K562 (cell line): ENCODE measurements around the gene SUPT5H. TPM values are rescaled to one million over a fixed set of nuclear protein-coding genes. Genes with fewer than 3 reads are reported as not detected.

ENCODE experiments used
- CAMTA2 ChIP-seq: fragments of 250-450 bp; sonication (Bioruptor Pico); conservative IDR thresholded peaks from 2 replicates; pipeline ENCODE4 v1.5.1; 2022
- E2F1 ChIP-seq: sonication (generic); formaldehyde crosslinking; IDR thresholded peaks from 2 replicates; pipeline ENCODE4 v1.8.1; 2023; ENCODE audit warnings: mild to moderate bottlenecking, missing genetic modification reagents, moderate library complexity
- EP400 ChIP-seq: fragments of 450-650 bp; IDR thresholded peaks from 2 replicates; pipeline ENCODE4 v1.6.1; 2017; ENCODE audit warnings: antibody characterized with exemption, mild to moderate bottlenecking, moderate library complexity
- IFI16 ChIP-seq: fragments of 250-450 bp; sonication (Bioruptor Pico); IDR thresholded peaks from 2 replicates; pipeline ENCODE4 v2.1.2; 2022; ENCODE audit warnings: mild to moderate bottlenecking, inconsistent platforms
- IRF2 ChIP-seq: sonication (generic); formaldehyde crosslinking; IDR thresholded peaks from 2 replicates; pipeline ENCODE4 v1.8.1; 2022; ENCODE audit warnings: mild to moderate bottlenecking, missing genetic modification reagents
- MCM2 ChIP-seq: fragments of 450-650 bp; IDR thresholded peaks from 2 replicates; pipeline ENCODE4 v1.6.1; 2017; ENCODE audit warnings: low read depth, mild to moderate bottlenecking
- NR0B1 ChIP-seq: fragments of 450-650 bp; IDR thresholded peaks from one replicate; pipeline ENCODE4 v1.6.1; 2018; ENCODE audit warnings: mild to moderate bottlenecking, moderate library complexity; ENCODE audit not compliant: partially characterized antibody
- SMAD4 ChIP-seq: fragments of 250-450 bp; sonication (Bioruptor Pico); conservative IDR thresholded peaks from 2 replicates; pipeline ENCODE4 v1.8.0; 2021; ENCODE audit warnings: inconsistent platforms, mild to moderate bottlenecking, moderate library complexity
- ZBTB17 ChIP-seq: fragments of 450-650 bp; formaldehyde crosslinking; IDR thresholded peaks from 2 replicates; pipeline ENCODE4 v1.4.0; 2020; ENCODE audit warnings: mild to moderate bottlenecking
- polyA plus RNA-seq, 8 experiments: library from polyadenylated mRNA; depleted of rRNA in 4 of 8; stranded (reverse) in 5 of 8; unstranded in 3 of 8; fragments of >200 nt; fragmentation: Nextera tagmentation in 2 of 8; fragmentation: Illumina TruSeq in 1 of 8; extraction: Ambion mirVana in 2 of 8; extraction: Trizol in 1 of 8; gene quantifications; 2 replicates each; pipeline versions ENCODE4 v1.2.1 to v1.2.3, GENCODE V29; 2011 to 2014; ENCODE audit warnings: inconsistent platforms in 1 of 8, missing spikeins in 1 of 8
- total RNA-seq, 7 experiments: library from RNA; depleted of rRNA in 6 of 7; stranded (reverse); fragments of >200 nt in 6 of 7; fragmentation: Illumina TruSeq in 2 of 7; extraction: Trizol in 2 of 7; gene quantifications; 2 replicates each; pipeline versions ENCODE4 v1.2.1 to v1.2.3, GENCODE V29; 2011 to 2021; ENCODE audit warnings: low replicate concordance in 1 of 7
- TF ChIP-seq, protein P1 (sequence below), 2 experiments: fragments of 450-650 bp in 1 of 2; IDR thresholded peaks; 2 replicates each; pipeline ENCODE4 v1.6.1; 2011 to 2017; ENCODE audit warnings: low read depth in 2 of 2, antibody characterized with exemption in 1 of 2, borderline replicate concordance in 1 of 2, low read length in 1 of 2, mild to moderate bottlenecking in 1 of 2, mixed read lengths in 1 of 2; ENCODE audit not compliant: control insufficient read depth in 1 of 2
- TF ChIP-seq, protein P2 (sequence below): fragments of 450-650 bp; formaldehyde crosslinking; conservative IDR thresholded peaks from 2 replicates; pipeline ENCODE4 v1.4.0; 2022; ENCODE audit warnings: mild to moderate bottlenecking, missing genetic modification characterization
- TF ChIP-seq, protein P3 (sequence below): fragments of 250-450 bp; sonication (Bioruptor Pico); IDR thresholded peaks from 2 replicates; pipeline ENCODE4 v1.8.0; 2022; ENCODE audit warnings: inconsistent platforms, mild to moderate bottlenecking, moderate library complexity, borderline replicate concordance
- TF ChIP-seq, protein P4 (sequence below): fragments of 250-450 bp; sonication (Bioruptor Pico); IDR thresholded peaks from 2 replicates; pipeline ENCODE4 v1.8.0; 2022; ENCODE audit warnings: inconsistent platforms

The SUPT5H gene
- total and polyA plus RNA-seq, 9 of the 15 experiments (the other 6 are each of a cell fraction or from before 2014, with no cell fraction given): 13.3 to 85.9 (median 35.9) TPM

- TF ChIP-seq, protein P1, sequence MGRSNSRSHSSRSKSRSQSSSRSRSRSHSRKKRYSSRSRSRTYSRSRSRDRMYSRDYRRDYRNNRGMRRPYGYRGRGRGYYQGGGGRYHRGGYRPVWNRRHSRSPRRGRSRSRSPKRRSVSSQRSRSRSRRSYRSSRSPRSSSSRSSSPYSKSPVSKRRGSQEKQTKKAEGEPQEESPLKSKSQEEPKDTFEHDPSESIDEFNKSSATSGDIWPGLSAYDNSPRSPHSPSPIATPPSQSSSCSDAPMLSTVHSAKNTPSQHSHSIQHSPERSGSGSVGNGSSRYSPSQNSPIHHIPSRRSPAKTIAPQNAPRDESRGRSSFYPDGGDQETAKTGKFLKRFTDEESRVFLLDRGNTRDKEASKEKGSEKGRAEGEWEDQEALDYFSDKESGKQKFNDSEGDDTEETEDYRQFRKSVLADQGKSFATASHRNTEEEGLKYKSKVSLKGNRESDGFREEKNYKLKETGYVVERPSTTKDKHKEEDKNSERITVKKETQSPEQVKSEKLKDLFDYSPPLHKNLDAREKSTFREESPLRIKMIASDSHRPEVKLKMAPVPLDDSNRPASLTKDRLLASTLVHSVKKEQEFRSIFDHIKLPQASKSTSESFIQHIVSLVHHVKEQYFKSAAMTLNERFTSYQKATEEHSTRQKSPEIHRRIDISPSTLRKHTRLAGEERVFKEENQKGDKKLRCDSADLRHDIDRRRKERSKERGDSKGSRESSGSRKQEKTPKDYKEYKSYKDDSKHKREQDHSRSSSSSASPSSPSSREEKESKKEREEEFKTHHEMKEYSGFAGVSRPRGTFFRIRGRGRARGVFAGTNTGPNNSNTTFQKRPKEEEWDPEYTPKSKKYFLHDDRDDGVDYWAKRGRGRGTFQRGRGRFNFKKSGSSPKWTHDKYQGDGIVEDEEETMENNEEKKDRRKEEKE (IDR thresholded peaks at IDR 0.05; ENCODE audit: borderline replicate concordance in 1 of 2, control insufficient read depth in 1 of 2, low read depth in 2 of 2, low read length in 1 of 2): 0 out of 4 replicates have a peak, but pooled peaks of 1 of the 2 experiments have one; percentile 76
- TF ChIP-seq ZBTB17 (CRISPR knock-in tag) (peak; percentile 63; the same call in 1 of the 2 replicates), IRF2 (CRISPR knock-in tag) (peak; percentile 97), IFI16 (CRISPR knock-in tag) (no peak), CAMTA2 (CRISPR knock-in tag) (no peak), EP400 (peak; percentile 6; the same call in 1 of the 2 replicates), MCM2 (no peak), SMAD4 (CRISPR knock-in tag) (peak; percentile 75), E2F1 (CRISPR knock-in tag) (peak; percentile 99), NR0B1 (no peak)
- TF ChIP-seq, protein P2, sequence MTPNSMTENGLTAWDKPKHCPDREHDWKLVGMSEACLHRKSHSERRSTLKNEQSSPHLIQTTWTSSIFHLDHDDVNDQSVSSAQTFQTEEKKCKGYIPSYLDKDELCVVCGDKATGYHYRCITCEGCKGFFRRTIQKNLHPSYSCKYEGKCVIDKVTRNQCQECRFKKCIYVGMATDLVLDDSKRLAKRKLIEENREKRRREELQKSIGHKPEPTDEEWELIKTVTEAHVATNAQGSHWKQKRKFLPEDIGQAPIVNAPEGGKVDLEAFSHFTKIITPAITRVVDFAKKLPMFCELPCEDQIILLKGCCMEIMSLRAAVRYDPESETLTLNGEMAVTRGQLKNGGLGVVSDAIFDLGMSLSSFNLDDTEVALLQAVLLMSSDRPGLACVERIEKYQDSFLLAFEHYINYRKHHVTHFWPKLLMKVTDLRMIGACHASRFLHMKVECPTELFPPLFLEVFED (CRISPR knock-in tag): no peak
- TF ChIP-seq, protein P3, sequence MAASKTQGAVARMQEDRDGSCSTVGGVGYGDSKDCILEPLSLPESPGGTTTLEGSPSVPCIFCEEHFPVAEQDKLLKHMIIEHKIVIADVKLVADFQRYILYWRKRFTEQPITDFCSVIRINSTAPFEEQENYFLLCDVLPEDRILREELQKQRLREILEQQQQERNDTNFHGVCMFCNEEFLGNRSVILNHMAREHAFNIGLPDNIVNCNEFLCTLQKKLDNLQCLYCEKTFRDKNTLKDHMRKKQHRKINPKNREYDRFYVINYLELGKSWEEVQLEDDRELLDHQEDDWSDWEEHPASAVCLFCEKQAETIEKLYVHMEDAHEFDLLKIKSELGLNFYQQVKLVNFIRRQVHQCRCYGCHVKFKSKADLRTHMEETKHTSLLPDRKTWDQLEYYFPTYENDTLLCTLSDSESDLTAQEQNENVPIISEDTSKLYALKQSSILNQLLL (CRISPR knock-in tag): no peak
- TF ChIP-seq, protein P4, sequence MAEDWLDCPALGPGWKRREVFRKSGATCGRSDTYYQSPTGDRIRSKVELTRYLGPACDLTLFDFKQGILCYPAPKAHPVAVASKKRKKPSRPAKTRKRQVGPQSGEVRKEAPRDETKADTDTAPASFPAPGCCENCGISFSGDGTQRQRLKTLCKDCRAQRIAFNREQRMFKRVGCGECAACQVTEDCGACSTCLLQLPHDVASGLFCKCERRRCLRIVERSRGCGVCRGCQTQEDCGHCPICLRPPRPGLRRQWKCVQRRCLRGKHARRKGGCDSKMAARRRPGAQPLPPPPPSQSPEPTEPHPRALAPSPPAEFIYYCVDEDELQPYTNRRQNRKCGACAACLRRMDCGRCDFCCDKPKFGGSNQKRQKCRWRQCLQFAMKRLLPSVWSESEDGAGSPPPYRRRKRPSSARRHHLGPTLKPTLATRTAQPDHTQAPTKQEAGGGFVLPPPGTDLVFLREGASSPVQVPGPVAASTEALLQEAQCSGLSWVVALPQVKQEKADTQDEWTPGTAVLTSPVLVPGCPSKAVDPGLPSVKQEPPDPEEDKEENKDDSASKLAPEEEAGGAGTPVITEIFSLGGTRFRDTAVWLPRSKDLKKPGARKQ (CRISPR knock-in tag): no peak
Observed at GRCh38 chr19:39502640-39503417, 57.4 kb downstream of the SUPT5H start (continued).
